CD14-positive monocyte (primary cell): ENCODE results near the gene RALGDS. TPM values are rescaled to one million over a fixed set of nuclear protein-coding genes. Genes with fewer than 3 reads are reported as not detected.

Source experiments
- DNase-seq, 3 donors: peaks; one replicate each; pipeline ENCODE4 v3.0.0-alpha.2; 2011 to 2022
- H2AFZ ChIP-seq: 2 replicates; pipeline ENCODE4 v1.6.0; 2012; ENCODE audit warnings: mild to moderate bottlenecking, low read depth, low read length, inconsistent platforms; ENCODE audit not compliant: insufficient read depth, poor library complexity, severe bottlenecking
- H3K27ac ChIP-seq, 2 donors: 1 replicate in 1 of 2; 2 replicates in 1 of 2; pipeline ENCODE4 v1.5.1; 2012 to 2013; ENCODE audit warnings: low read length in 2 of 2, control low read depth in 1 of 2, inconsistent platforms in 1 of 2, low read depth in 1 of 2, mild to moderate bottlenecking in 1 of 2
- H3K27me3 ChIP-seq, 2 donors: one replicate each; pipeline versions ENCODE4 v1.6.0 to v1.6.1; 2011 to 2013; ENCODE audit warnings: low read length in 2 of 2; ENCODE audit not compliant: control insufficient read depth in 2 of 2, insufficient read depth in 2 of 2
- H3K36me3 ChIP-seq, 2 donors: replicated peaks in 1 of 2; 1 replicate in 1 of 2; 2 replicates in 1 of 2; pipeline versions ENCODE4 v1.5.1 to v1.6.1; 2012 to 2013; ENCODE audit warnings: low read length in 2 of 2, control low read depth in 1 of 2, inconsistent platforms in 1 of 2, mild to moderate bottlenecking in 1 of 2; ENCODE audit not compliant: insufficient read depth in 2 of 2, control insufficient read depth in 1 of 2
- H3K4me1 ChIP-seq, 2 donors: 1 replicate in 1 of 2; 2 replicates in 1 of 2; pipeline versions ENCODE4 v1.5.1 to v1.6.1; 2012 to 2013; ENCODE audit warnings: low read length in 2 of 2, control low read depth in 1 of 2, inconsistent platforms in 1 of 2, mild to moderate bottlenecking in 1 of 2, moderate library complexity in 1 of 2; ENCODE audit not compliant: insufficient read depth in 2 of 2, control insufficient read depth in 1 of 2
- H3K4me2 ChIP-seq: replicated peaks from 2 replicates; pipeline ENCODE3; 2012; ENCODE audit warnings: low read length, moderate library complexity, mild to moderate bottlenecking; ENCODE audit not compliant: poor library complexity, severe bottlenecking; ENCODE audit errors: extremely low read depth
- H3K4me3 ChIP-seq, 3 experiments: fragments of 200-600 bp in 1 of 3; sonication (generic) in 1 of 3; replicated peaks in 1 of 3; 1 replicate in 2 of 3; 2 replicates in 1 of 3; pipeline ENCODE4 v1.5.1; 2011 to 2013; ENCODE audit warnings: low read length in 3 of 3, mild to moderate bottlenecking in 3 of 3, control low read depth in 2 of 3, low read depth in 2 of 3, inconsistent platforms in 1 of 3, moderate library complexity in 1 of 3
- H3K79me2 ChIP-seq: 2 replicates; pipeline ENCODE4 v1.6.0; 2012; ENCODE audit warnings: mild to moderate bottlenecking, control low read depth, inconsistent platforms, low read length, moderate library complexity; ENCODE audit not compliant: insufficient read depth
- H3K9ac ChIP-seq: 2 replicates; pipeline ENCODE4 v1.6.0; 2017; ENCODE audit warnings: low read length, mild to moderate bottlenecking; ENCODE audit not compliant: insufficient read depth, poor library complexity, severe bottlenecking
- H3K9me3 ChIP-seq, 2 donors: replicated peaks in 1 of 2; 1 replicate in 1 of 2; 2 replicates in 1 of 2; pipeline versions ENCODE4 v1.5.1 to v1.6.1; 2012 to 2013; ENCODE audit warnings: low read length in 2 of 2, control low read depth in 1 of 2; ENCODE audit not compliant: control insufficient read depth in 1 of 2, insufficient read depth in 1 of 2
- H4K20me1 ChIP-seq: 2 replicates; pipeline ENCODE4 v1.6.0; 2012; ENCODE audit warnings: mild to moderate bottlenecking, low read length, control low read depth, moderate library complexity; ENCODE audit not compliant: insufficient read depth
- H3K27ac Mint-ChIP-seq, 7 donors: one replicate each; pipeline ENCODE4 v1.8.0; 2020; ENCODE audit warnings: mild to moderate bottlenecking in 7 of 7, mixed read lengths in 7 of 7, moderate library complexity in 6 of 7, inconsistent platforms in 2 of 7
- H3K27me3 Mint-ChIP-seq, 3 donors: one replicate each; pipeline ENCODE4 v1.8.0; 2021 to 2022; ENCODE audit warnings: low read depth in 3 of 3, mild to moderate bottlenecking in 3 of 3, mixed read lengths in 3 of 3, moderate library complexity in 3 of 3, inconsistent platforms in 1 of 3
- H3K36me3 Mint-ChIP-seq, 2 donors: one replicate each; pipeline ENCODE4 v1.8.0; 2020; ENCODE audit warnings: mixed read lengths in 2 of 2, inconsistent platforms in 1 of 2, mild to moderate bottlenecking in 1 of 2
- H3K4me1 Mint-ChIP-seq: one replicate; pipeline ENCODE4 v1.8.0; 2020; ENCODE audit warnings: mild to moderate bottlenecking, mixed read lengths
- H3K4me3 Mint-ChIP-seq, 2 donors: one replicate each; pipeline ENCODE4 v1.8.0; 2020; ENCODE audit warnings: mild to moderate bottlenecking in 2 of 2, mixed read lengths in 2 of 2, moderate library complexity in 1 of 2
- H3K9me3 Mint-ChIP-seq, 7 donors: one replicate each; pipeline ENCODE4 v1.8.0; 2020 to 2022; ENCODE audit warnings: mixed read lengths in 7 of 7, mild to moderate bottlenecking in 6 of 7, moderate library complexity in 6 of 7, inconsistent platforms in 2 of 7
- CTCF ChIP-seq: fragments of 200-600 bp; IDR thresholded peaks from one replicate; pipeline ENCODE4 v1.8.0; 2022; ENCODE audit warnings: antibody characterized with exemption, mild to moderate bottlenecking
- WGBS: methylation state at CpG from one replicate; pipeline ENCODE4 v1.1.5; 2013; ENCODE audit warnings: missing lambda C conversion rate; ENCODE audit not compliant: insufficient coverage; 5-methylcytosine and 5-hydroxymethylcytosine counted together
- intact Hi-C, 2 donors: fragments of 100-400 bp; cut with micrococcal nuclease; formaldehyde crosslinking; loops; one replicate each; pipeline versions ENCODE4 v1.15.0 to v1.15.1; 2023
- polyA plus RNA-seq, 3 donors: library from polyadenylated mRNA; depleted of rRNA in 1 of 3; unstranded in 2 of 3; stranded (reverse) in 1 of 3; fragments of 300-500 nt in 2 of 3; fragments of >200 nt in 1 of 3; fragmentation: Illumina TruSeq in 2 of 3; gene quantifications; 1 replicate in 2 of 3; 2 replicates in 1 of 3; pipeline ENCODE4 v1.2.3, GENCODE V29; 2012 to 2021

The RALGDS gene
- polyA plus RNA-seq, 3 donors = 3.5 to 63.8 (median 4.2) TPM

DNA sequence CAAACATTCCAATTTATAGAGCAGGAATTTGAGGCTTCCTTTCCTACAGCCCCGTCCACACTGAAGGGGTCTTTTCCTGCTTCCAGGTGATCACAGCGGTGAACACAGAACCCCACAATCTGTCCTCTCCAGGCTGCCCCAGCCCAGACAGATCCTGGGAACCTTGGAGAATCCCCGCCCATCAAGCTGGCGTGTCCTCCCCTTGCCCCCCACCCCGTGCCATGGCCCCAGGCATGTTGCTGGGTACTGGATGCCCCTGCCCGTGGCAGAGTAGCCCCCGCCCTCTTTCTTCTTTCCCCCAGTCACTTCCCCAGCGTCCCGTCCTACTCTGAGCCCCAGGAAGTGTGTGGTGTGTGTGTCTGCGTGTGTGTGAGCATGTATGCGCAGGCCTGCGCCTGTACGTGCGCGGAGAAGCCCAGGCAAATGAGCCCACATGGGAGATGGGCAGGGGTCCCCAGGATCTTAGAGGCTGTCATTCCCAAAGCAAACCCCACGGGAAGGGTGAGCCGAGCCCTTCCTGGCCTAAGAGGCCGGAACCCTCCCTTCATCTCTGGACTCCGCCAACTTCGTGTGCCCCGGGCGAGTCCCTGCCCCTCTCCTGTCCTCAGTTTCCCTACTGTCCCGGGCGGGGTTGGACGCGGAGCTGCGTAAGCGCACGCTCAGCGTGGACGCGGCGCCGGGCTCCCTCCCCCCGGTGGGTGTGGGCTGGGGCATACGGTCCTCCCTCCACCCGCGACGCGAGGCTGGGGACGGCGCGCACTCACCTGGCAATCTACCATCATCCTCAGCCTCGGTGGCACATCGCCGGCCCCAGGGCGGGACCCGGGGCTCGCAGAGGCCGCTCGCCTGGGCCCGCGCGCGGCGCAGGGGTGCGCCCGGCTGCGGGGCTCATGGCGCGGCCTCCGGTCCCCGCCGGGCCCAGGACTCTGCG is 27.4 kb upstream of the RALGDS start:
- peak overlapping the region; percentile 77 for H3K9ac ChIP-seq
- peaks cover 54% of the 10 kb centered on the region for H4K20me1 ChIP-seq
- H3K4me2 ChIP-seq = peak overlapping the region; percentile 91
- TF ChIP-seq CTCF = no peak
- WGBS = under 1% methylated on average over 53 of the region's 65 CpGs
- Mint-ChIP-seq H3K9me3 (no peaks in the 10 kb centered on the region), H3K36me3 (peaks cover 0 to under 1% of the 10 kb centered on the region in 2 donors), H3K4me3 (peak overlapping the region; percentile 88 to 91), H3K4me1 (peaks cover 37% of the 10 kb centered on the region), H3K27ac (peak overlapping the region; percentile 66 to 92 (median 87)), H3K27me3 (peaks cover 4 to 15% (median 6%) of the 10 kb centered on the region in 3 donors)
- peak overlapping the region; percentile 48 to 76 (median 65) for H3K4me3 ChIP-seq
- DNase-seq = peak; percentile 61 to 66 (median 63)
- peaks cover 33 to 40% of the 10 kb centered on the region in 2 donors for H3K4me1 ChIP-seq
- peaks cover 0 to under 1% of the 10 kb centered on the region in 2 donors for H3K36me3 ChIP-seq
- intact Hi-C loops = loop anchor here (2.0 to 5.0 kb wide), 2 partner anchors 14 to 116 kb away; partner anchors contain the start of genes GTF3C5 (in 2 of the 2) and GBGT1 (in 1 of the 2)
- H2AFZ ChIP-seq = peak overlapping the region; percentile 43
- H3K79me2 ChIP-seq = no peaks in the 10 kb centered on the region
- H3K27me3 ChIP-seq = no peaks in the 10 kb centered on the region
- no peaks in the 10 kb centered on the region for H3K9me3 ChIP-seq
- H3K27ac ChIP-seq = peak overlapping the region; percentile 59 to 69

DNA sequence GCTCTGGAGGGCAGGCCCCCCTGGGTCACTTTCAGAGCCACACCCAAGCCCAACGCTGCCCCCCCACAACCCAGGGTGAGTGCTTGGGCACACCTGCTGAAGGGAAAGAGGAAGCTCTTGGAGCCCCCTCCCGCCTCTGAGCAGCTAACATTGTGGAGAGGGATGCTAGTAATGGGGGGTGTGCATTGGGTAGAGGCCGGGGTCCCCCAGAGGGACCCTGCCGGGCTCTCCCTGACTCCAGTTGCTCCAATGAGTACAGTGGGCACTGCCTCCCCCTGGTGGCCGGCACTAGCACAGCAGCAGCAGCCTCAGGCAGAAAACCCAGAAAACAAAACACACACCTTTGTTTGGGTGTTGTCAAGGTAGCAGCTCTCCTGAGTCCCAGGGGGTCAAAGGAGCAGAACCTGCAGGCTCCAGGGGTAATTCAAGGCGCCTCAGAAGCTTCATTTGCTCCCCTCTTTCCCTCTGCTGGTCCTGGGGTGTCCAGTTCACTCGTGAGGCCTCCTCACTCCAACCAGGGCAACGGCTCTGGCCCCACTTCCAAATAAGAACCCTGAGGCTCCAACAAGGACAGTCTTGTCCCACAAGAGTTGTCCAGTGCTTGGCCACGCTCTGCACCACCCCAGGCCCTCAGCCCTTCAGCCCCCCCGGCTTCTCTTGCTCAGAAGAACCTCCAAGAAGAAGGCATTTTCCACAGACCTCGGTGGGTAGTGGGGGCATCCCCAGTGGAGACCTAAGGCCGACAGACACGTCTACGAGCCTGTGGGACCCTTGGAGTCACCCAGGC is 26.6 kb upstream of the RALGDS start:
- intact Hi-C loops = loop anchor here (2.0 to 5.0 kb wide), 2 partner anchors 15 to 115 kb away; partner anchors contain the start of genes GTF3C5 (in 2 of the 2) and GBGT1 (in 1 of the 2)
- peaks cover 33 to 43% of the 10 kb centered on the region in 2 donors for H3K4me1 ChIP-seq
- peak overlapping the region; percentile 59 to 69 for H3K27ac ChIP-seq
- Mint-ChIP-seq H3K4me1 (peaks cover 37% of the 10 kb centered on the region), H3K4me3 (peak overlapping the region; percentile 88 to 91), H3K27me3 (peaks cover 4 to 15% (median 6%) of the 10 kb centered on the region in 3 donors), H3K27ac (peak overlapping the region; percentile 66 to 92 (median 87)), H3K9me3 (no peaks in the 10 kb centered on the region), H3K36me3 (no peaks in the 10 kb centered on the region)
- peak overlapping the region; percentile 91 for H3K4me2 ChIP-seq
- no peaks in the 10 kb centered on the region for H3K36me3 ChIP-seq
- no peak overlapping the region for H2AFZ ChIP-seq
- H4K20me1 ChIP-seq = peaks cover 53% of the 10 kb centered on the region
- H3K4me3 ChIP-seq = peak overlapping the region in 1 of 3 experiments; percentile 76
- peak overlapping the region; percentile 77 for H3K9ac ChIP-seq
- 7% methylated on average over 7 of the region's 14 CpGs for WGBS
- TF ChIP-seq CTCF = peak; percentile 99
- peak in 2 of 3 donors; percentile 64 to 69 for DNase-seq
- no peaks in the 10 kb centered on the region for H3K79me2 ChIP-seq
- H3K9me3 ChIP-seq = no peaks in the 10 kb centered on the region
- no peaks in the 10 kb centered on the region for H3K27me3 ChIP-seq
